HG03025 (cell line): Measurements from ENCODE around the gene RIT1.
A peak's percentile ranks its signal among the peaks of the same experiment; 100 is the strongest.
"Not testable (repeated sequence)": the region's sequence is repeated elsewhere in the genome, so short reads cannot be mapped to it uniquely, and the experiment has no call there.

ENCODE experiments used
- ATAC-seq: cut with Tn5 transposase; IDR thresholded peaks from one replicate; pipeline ENCODE4 v1.9.1; 2021; ENCODE audit warnings: mild to moderate bottlenecking, moderate library complexity; ENCODE audit not compliant: unreplicated experiment, low FRiP score

RIT1 gene

DNA sequence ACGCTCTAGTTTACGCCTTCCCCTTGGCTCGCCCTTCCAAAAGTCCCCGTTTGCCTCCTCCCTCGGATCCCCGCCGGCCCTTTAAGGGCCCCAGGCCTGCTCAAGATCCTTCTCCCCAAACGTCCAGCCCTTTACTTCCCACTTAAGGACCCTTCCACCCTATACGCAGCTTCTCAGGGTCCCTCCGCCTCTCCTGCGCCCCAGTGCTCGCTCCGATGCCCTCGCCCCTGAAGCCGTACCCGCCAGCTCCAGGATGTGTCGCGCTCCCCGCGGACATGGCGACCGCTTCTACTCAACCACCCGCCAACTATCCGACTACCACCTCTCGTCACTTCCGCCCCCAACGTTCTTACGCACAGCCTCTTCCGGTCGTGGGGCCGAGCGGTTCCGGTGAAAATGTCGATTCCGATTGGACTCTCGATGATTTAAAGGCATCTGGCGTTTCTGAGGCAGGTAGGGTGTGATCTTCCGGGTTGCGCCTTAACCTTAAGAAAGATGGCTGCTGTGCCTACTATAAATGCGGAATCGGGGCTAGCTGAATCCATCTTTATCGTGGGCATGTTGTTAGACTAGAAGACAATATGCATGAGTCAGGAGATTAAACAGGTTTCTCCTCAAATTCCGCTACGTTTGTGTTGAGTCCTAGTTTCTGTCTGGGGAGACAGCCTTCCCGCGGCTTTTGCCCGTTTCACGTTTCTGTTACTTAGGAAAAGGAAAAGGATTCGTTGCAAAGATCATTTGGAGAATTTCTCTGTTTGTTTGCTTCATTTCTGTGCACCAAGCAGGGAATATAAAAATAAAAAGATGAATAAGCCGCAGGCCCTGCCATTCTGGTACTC, 23.2 kb upstream of the RIT1 start, which contains the start of gene KHDC4:
Gene KHDC4 (minus strand): TSS at position 317 of the 839 bp plus-strand sequence. CDS start 40 bp downstream, at position 277.
- ATAC-seq, result peak; percentile 85

DNA sequence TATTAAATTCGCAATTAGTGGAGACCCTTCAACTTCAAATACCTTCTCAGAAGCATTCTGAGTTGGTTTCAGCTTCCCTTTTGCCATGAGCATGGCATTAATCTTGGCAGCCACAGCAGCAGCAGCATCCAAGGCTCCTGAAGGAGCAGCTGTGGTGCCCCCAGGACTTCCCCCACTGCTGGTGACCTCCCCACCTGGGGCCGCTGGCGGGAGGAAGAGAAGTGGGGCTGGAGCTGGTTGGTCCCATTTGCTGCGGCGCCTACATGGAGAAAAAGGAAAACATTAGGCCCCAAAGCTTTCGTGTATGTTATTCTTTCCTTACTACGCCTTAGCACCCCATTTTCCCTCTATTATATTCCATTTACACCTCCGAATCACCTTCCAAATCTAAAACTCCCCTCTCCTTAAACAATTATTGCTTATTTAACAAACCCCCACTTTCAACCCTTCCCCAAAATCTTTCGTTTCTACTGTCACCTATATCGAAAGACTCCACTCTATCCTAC, 22.5 kb upstream of the RIT1 start:
- ATAC-seq, result no peak

DNA sequence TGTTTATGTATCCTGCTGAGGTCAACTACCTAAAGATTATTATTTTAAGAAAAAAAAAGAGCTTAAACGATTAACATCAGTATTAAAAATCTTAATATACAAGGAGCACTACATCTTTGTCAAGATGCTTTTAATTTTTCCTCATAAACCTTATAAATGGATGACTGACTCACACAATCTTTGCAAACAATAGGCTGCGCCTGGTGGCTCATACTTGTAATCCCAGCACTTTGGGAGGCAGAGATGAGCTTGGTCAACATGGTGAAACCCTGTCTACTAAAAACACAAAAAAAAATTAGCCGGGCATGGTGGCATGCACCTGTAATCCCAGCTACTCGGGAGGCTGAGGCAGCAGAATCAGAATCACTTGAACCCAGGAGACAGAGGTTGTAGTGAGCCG, 21.3 kb upstream of the RIT1 start:
- ATAC-seq, result no peak

DNA sequence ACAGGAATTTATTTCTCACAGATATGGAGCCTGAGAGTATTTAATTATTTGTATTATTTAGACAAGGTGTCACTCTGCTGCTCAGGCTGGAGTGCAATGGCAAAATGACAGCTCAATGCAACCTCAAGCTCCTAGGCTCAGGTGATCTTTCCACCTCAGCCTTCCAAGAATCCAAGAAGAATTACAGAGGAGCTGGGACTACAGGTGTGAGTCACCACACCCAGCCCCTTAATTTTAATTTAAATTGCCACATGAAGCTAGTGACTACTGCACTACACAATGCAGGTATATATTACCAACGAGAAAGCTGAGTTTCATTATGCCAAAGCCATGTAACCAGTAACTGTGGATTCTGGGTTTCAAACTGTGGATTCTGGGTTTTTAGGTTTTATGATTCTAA, 20.9 kb upstream of the RIT1 start:
- ATAC-seq, result no peak

DNA sequence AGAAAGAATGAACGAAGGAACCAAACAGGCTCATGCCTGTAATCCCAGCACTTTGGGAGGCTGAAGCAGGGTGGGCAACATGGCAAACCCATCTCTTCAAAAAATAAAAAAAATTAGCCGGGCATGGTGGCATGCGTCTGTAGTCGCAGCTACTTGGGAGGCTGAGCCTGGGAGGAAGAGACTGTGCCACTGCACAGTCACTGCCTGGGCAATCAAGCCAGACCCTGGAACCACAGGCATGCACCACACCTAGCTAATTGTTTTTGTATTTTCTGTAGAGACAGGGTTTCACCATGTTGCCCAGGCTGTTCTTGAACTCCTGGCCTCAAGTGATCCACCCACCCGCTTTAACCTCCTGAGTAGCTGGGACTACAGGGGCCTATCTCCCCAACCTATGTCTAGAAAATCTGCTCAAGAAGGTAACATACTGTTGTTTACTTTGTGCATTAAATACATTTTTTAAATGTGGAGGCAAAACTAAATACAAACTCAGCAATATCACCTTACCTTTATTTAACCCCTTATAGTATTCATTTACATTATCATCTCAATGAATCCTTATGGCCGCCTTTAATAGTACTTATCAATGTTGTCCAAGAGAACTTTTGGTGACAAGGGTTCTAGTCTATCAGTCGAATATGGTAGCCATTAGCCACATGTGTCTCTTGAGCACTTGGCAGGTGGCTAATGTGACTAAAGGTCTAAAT, 20.3 kb upstream of the RIT1 start:
- no peak for ATAC-seq

DNA sequence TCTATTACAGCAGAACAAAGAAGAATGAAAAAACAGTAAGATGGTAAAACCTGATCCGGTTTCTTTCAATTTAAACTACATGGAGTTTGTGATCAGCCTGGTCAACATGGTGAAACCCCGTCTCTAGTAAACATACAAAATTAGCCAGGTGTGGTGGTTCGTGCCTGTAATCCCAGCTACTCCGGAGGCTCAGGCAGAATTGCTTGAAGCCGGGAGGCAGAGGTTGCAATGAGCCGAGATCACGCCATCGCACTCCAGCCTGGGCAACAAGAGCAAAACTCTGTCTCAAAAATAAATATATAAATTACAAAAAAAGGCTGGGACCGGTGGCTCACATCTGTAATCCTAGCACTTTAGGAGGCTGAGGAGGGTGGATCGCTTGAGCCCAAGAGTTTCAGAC, 19.6 kb upstream of the RIT1 start:
- not testable (repeated sequence) for ATAC-seq

DNA sequence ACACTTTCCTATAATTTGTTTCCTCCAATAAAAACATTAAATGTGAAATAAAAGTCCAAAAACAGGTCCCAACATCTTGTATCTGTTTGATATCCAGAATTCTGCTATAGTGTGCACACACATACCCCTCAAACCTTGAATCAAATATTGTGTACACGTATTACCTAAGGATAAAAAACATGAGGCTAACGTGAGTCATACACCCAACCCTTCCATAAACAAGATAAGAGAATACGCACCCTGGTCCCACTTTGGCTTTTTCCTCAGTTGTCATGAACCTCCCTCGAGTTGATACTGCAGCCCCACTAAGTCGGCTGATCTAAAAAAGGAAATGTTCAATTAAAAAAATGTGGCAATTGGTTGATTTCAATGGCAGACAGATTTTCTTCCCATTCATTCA, 17.9 kb upstream of the RIT1 start:
- ATAC-seq, result no peak

DNA sequence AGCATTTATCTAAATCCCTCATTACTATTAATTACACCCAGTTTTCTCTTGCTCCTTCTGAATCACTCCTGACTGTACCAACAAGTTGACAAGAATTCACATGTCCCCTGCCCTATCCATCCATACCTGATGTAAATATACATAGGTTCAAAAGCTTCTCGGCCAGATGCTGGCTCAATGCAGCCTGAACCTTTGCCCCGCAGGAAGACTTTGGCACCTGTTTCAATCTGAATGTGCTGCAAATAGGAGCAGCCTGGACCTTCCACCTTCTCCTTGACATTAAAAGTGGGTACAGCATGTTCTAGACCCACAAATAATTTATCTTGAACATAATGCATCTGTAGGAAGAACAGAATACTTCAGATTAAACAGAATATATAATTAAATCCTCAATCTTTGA, 14.4 kb upstream of the RIT1 start:
- no peak for ATAC-seq

DNA sequence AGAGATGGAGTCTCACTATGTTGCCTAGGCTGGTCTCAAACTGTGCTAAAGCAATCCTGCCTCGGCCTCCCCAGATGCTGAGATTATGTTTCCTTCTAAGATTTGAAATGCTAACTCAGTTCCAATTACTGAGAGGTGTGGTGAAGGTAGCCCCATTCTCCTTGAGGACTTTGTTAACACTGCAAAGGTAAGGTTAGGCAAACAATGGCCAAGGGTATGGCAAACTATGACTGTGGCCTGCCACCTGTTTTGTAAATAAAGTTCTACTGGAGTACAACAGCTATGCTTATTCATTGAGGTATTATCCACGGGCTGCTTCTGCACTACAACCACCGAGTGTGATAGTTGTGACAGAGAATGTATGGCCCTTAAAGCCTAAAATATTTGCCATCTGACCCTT, 9.6 kb upstream of the RIT1 start:
- no peak for ATAC-seq

DNA sequence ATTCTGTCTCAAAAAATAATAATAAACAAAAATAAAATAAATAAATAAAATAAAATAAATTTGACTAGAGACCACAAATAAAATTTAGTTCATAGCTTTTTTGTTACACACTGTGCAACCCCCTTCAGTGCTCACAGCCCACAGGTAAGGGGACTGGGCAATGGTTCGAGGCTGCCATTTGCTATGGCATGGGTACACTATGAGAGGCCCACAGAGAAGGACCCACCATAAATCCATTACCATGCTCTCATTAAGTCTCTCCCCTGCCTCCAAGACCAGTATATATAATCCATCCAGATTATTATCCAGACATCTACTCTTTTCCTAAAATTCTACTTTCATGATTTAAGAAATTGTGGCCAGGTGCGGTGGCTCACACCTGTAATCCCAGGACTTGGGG, 8.7 kb upstream of the RIT1 start:
- no peak for ATAC-seq

DNA sequence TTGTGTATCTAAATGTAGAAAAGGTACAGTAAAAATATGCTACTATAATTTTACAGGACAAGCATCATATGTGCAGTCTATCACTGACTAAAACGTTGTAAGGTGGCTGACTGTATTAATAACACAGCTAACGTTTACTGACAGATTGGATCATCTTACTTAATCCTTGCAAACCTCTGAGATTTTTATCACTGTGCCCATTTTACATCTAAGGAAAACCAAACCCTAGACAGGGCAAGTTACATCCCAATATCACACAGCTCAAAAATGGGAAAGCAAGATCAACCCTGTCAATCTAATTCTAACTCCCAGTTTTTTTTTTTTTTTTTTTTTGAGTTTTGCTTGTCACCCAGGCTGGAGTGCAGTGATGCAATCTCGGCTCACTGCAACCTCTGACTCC, 7.5 kb upstream of the RIT1 start:
- no peak for ATAC-seq

DNA sequence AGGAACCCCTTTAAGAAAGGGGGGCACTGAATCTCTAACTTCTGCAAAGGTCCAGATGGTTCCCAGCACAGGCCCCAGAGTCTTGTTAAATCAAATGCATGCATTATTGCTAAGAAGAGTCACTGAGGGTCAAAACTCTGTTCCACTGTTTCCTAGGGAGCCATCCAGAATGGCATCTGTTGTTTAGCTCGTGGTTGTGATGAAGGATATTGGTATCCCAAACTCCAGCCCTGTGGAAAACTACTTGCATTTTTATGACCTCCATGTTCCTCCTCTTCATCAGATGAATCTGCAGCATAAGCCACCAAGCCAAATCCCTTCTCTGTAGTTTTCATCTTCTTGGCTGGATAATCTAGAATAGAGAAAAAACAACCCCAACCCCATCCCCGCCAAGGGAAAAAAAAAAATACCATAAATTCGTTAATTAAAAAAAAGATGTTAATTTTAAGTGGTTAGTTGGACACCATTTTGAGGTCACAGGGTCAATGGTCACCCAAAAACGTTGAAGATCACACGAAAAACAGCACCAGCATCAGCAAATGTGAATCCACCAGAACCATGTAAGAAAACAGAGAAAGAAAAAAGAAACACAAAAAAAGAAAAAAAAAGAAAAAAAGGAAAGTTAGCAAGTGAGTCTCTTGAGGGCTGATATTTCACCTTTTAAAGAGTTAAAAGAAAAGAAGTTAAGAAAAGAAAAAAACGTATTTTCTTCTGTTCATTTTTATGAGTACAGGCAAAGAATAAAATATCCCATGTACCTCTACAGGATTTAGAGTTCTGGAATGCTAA, 3.0 kb upstream of the RIT1 start:
- no peak for ATAC-seq

DNA sequence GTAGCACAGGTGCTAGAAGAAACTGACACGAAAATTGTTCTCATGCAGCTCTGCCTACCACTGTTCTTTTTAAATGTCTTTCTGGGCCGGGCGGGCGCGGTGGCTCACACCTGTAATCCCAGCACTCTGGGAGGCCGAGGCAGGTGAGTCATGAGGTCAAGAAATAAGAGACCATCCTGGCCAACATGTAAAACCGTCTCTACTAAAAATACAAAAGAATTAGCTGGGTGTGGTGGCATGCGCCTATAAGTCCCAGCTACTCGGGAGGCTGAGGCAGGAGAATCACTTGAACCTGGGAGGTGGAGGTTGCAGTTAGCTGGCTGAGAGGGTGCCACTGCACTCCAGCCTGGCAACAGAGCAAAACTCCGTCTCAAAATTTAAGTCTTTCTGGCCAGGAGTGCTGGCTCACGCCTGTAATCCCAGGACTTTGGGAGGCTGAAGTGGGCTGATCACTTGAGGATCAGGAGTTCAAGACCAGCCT, 947 bp upstream of the RIT1 start:
- no peak for ATAC-seq

DNA sequence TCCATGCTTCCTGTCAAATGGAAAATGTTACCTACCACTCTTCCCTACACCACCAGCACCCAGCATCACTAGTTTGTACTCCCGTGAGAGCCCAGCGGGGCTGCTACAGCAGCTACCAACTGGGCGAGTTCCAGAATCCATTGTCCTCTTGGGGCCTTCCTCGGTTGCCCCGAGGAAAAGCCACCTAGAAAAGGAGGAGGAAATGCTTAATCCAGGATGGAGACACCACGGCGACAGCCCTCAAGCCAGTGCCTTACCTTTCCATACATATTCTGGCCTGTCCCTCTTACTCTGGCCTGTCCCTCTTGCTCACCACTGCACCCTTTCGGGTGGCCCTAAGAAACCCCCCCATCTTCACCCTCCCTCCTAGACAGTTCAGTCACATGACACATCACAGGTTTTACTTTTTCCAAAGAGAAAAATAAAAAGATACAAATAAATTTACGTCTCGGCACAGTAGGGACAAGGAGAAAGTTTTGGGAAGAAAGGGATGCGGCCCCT, 478 bp downstream of the RIT1 start:
- peak; percentile 35 for ATAC-seq

DNA sequence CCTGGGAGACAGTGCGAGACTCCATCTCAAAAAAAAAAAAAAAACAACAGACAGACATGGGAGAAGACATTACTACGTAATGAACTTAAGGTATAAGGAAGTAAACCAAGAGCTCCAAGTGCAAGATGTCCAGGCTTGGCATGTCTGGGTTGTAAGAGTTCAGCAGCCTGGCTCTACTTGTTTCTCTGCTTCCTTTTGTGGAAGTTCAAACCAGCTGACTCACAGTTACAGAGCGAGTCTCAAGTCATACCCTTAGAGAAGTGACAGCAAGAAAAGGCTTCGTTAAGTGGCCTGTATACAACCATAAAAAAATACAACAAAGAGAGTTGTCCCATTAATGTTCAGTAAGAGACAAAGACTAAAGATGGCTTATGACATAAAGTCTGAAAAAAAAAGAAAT, 1.3 kb downstream of the RIT1 start:
- no peak for ATAC-seq

DNA sequence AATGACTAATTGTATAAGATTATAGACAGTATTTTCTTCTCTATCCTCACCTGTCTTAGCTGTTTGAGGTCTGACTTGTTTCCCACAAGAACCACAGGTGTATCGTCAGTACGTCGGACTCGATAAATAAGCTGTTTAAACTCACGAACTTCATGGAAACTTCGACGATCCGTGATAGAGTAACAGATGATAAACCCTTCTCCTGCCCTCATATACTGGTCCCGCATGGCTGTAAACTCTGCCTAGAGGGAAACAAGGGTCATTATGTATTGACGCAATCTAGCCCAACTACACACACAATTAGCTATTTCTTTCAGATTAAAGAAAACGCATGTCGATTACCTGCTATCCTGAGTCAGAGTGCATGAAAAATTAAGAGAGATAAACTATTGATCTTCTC, 6.9 kb downstream of the RIT1 start:
- no peak for ATAC-seq

DNA sequence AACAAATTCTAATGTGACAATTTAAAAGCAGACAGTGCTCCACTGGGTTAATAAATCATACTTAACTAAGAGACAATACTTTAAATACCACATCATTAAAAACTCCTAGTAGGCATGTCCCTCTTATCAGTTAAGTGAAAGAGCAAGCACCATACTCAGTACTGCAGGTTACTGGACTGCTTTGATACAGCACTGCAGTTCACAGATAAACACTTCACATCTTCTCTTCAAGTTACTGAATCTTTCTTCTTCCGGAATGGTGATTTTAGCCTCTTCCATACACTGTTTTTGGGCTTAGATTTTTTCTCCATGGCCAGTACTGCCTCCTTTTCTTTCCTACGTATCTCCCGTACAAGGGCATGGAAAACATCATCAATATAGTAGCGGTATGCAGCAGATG, 11.0 kb downstream of the RIT1 start:
- no peak for ATAC-seq

DNA sequence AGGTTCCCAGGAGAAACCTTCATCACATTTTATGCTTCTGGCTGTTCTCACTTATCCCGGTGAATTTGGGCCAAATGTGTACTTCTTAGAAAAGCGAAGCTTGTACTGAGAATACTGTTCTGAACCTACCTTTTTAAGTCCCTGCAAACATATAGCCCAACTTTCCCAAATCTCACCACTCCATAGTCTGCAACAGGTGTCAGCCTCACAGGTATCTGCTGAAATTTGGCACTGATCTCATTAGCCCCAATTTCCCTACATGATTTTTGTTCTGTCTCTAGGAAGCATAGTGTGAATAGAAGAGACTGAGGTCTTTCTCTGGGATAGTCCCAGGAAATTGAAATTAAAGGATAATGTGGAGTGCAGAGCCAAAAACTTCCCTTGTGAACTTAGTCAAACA, 11.5 kb downstream of the RIT1 start:
- no peak for ATAC-seq

DNA sequence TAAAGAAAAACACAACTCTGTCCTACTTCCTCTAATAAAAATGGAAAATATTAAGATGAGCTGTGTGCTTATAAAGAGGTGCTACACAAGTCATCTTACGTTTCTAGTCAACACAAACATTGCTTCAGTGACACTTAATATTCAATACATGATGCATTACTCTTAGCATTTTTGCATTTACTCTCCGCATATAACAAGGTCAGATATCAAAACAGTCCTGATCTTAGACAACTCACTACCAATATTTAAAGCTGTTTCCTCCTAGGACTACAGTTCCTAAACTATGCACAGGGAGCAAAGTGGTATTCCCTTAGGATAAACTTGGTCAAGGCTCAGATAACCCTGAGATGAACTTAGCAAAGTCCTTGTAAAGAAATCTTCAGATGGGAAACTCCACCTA, 12.3 kb downstream of the RIT1 start:
- ATAC-seq, result no peak

DNA sequence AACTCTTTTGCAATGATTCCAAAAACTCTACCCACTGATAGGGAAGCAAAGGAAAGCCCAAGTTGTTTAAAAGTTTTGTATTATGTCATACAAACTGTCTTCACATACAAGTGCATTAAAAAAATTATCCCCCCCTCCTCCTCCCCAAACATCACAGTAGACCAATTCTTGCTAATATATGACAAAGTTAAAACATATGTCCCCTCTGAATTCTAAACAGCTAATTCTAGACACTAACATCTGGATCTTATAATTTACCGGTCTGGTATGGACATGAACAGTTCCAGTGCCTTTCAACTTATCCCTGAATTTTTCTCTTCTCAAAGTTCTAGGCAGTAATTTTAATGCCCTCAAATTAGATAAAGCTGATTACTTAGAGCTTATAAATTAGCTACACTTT, 13.4 kb downstream of the RIT1 start:
- ATAC-seq, result no peak

DNA sequence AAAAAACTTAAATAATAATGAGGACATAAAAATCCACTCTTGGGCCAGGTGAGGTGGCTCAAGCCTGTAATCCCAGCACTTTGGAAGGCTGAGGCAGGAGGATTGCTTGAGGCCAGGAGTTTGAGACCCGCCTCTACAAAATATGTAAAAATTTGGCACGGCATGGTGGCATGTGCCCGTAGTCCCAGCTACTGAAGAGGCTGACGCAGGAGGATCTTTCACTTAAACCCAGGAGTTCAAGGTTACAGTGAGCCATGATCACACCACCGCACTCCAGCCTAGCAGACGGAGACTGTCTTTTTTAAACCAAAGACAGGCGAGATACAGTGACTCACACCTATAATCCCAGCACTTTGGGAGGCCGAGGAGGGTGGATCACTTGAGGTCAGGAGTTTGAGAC, 14.7 kb downstream of the RIT1 start:
- not testable (repeated sequence) for ATAC-seq
